Parathyroid adenoma (tissue), 2 donors: ENCODE results near the gene LIPC.

Source experiments
- H2AFZ ChIP-seq: fragments of 300-600 bp; sonication (generic); one replicate; pipeline ENCODE4 v1.7.0; 2017; ENCODE audit warnings: antibody characterized with exemption, mild to moderate bottlenecking
- H3K27ac ChIP-seq: fragments of 300-600 bp; sonication (generic); one replicate; pipeline ENCODE4 v1.7.0; 2017
- H3K27me3 ChIP-seq: fragments of 300-600 bp; sonication (generic); one replicate; pipeline ENCODE4 v1.7.0; 2017; ENCODE audit warnings: low read length; ENCODE audit not compliant: control insufficient read depth, insufficient read depth
- H3K36me3 ChIP-seq: fragments of 300-600 bp; sonication (generic); one replicate; pipeline ENCODE4 v1.7.0; 2017; ENCODE audit warnings: low read length; ENCODE audit not compliant: control insufficient read depth, insufficient read depth
- H3K4me1 ChIP-seq: fragments of 300-600 bp; sonication (generic); one replicate; pipeline ENCODE4 v1.7.0; 2017; ENCODE audit warnings: control low read depth
- H3K4me2 ChIP-seq: fragments of 300-600 bp; sonication (generic); one replicate; pipeline ENCODE4 v1.7.0; 2017; ENCODE audit warnings: low read length
- H3K4me3 ChIP-seq: fragments of 300-600 bp; sonication (generic); one replicate; pipeline ENCODE4 v1.7.0; 2017; ENCODE audit warnings: low read depth, low read length
- H3K79me2 ChIP-seq: fragments of 300-600 bp; sonication (generic); one replicate; pipeline ENCODE4 v1.7.0; 2017; ENCODE audit warnings: control low read depth
- H3K9ac ChIP-seq: fragments of 300-600 bp; sonication (generic); one replicate; pipeline ENCODE4 v1.7.0; 2017; ENCODE audit warnings: mild to moderate bottlenecking
- H3K9me3 ChIP-seq: fragments of 300-600 bp; sonication (generic); one replicate; pipeline ENCODE4 v1.7.0; 2017; ENCODE audit warnings: low read length; ENCODE audit not compliant: control insufficient read depth
- TF ChIP-seq, protein P1 (sequence below): fragments of 300-600 bp; sonication (generic); IDR thresholded peaks from one replicate; pipeline ENCODE4 v1.7.0; 2017; ENCODE audit warnings: antibody characterized with exemption, mild to moderate bottlenecking
- donor health status: primary hyperparathyroidism.

The LIPC gene

GRCh38 chr15:58549013-58549784, 117.4 kb downstream of the LIPC start:
- no peak overlapping the region for H3K9ac ChIP-seq
- no peak overlapping the region for H3K27ac ChIP-seq

GRCh38 chr15:58549785-58550074, 117.9 kb downstream of the LIPC start:
- Histone ChIP-seq H3K9me3 (no peaks in the 10 kb centered on the region), H2AFZ (no peak overlapping the region), H3K27me3 (no peaks in the 10 kb centered on the region), H3K4me2 (no peak overlapping the region), H3K4me3 (no peak overlapping the region), H3K4me1 (peaks cover 11% of the 10 kb centered on the region), H3K9ac (no peak overlapping the region), H3K79me2 (no peaks in the 10 kb centered on the region), H3K27ac (no peak overlapping the region), H3K36me3 (no peaks in the 10 kb centered on the region)
- TF ChIP-seq, protein P1, sequence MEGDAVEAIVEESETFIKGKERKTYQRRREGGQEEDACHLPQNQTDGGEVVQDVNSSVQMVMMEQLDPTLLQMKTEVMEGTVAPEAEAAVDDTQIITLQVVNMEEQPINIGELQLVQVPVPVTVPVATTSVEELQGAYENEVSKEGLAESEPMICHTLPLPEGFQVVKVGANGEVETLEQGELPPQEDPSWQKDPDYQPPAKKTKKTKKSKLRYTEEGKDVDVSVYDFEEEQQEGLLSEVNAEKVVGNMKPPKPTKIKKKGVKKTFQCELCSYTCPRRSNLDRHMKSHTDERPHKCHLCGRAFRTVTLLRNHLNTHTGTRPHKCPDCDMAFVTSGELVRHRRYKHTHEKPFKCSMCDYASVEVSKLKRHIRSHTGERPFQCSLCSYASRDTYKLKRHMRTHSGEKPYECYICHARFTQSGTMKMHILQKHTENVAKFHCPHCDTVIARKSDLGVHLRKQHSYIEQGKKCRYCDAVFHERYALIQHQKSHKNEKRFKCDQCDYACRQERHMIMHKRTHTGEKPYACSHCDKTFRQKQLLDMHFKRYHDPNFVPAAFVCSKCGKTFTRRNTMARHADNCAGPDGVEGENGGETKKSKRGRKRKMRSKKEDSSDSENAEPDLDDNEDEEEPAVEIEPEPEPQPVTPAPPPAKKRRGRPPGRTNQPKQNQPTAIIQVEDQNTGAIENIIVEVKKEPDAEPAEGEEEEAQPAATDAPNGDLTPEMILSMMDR: no peak

More at GRCh38 chr15:58549013-58549784, 117.4 kb downstream of the LIPC start:
- Histone ChIP-seq H2AFZ (peak overlapping the region; percentile 43), H3K4me2 (no peak overlapping the region), H3K36me3 (no peaks in the 10 kb centered on the region), H3K27me3 (no peaks in the 10 kb centered on the region), H3K79me2 (no peaks in the 10 kb centered on the region), H3K9me3 (no peaks in the 10 kb centered on the region), H3K4me1 (peaks cover 11% of the 10 kb centered on the region), H3K4me3 (no peak overlapping the region)
- TF ChIP-seq, protein P1: no peak

- Histone ChIP-seq H3K4me3 (no peak overlapping the region), H3K9me3 (no peaks in the 10 kb centered on the region), H3K27ac (no peak overlapping the region), H3K4me1 (peaks cover 10% of the 10 kb centered on the region), H3K4me2 (no peak overlapping the region), H3K27me3 (no peaks in the 10 kb centered on the region), H2AFZ (no peak overlapping the region), H3K79me2 (no peaks in the 10 kb centered on the region), H3K9ac (no peak overlapping the region), H3K36me3 (no peaks in the 10 kb centered on the region)
- TF ChIP-seq, protein P1: no peak
Observed at GRCh38 chr15:58551084-58551763, 119.4 kb downstream of the LIPC start.

DNA sequence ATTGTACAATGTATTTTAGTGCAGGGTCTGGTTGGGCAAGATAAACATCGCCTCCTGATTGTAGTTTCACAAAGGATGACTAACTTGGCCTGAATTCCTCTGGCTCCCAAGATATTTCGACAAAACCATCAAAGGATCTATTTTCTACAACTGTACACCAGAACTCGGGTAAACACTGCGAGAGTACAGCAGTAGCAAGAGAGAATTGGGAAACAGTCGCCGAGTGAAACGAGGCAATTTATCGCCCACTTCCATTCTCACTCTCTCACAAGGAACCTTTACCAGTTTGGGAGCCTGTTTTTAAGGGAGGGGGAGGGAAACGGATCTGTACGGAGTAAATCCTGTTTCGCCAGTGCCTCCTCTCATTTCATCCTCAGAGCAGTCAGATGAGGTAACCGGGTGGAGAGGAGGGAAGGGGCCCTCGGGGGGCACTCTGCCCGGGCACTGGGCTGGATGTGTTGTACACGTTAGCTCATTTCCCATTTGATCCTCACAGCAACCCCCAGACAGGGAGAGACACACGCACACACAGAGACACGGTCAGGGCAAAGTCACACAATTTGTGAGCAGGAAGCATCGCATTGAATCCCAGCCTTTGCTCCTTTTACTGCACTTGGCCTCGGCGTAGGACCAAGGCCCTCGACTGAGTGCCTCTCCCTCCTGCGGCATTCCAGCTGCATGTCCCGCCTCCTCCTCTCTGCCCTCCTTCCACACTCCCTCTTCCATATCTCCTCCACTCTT, 120.1 kb downstream of the LIPC start:
- Histone ChIP-seq H3K4me2 (no peak overlapping the region), H3K79me2 (no peaks in the 10 kb centered on the region), H3K4me3 (no peak overlapping the region), H3K27me3 (no peaks in the 10 kb centered on the region), H3K36me3 (no peaks in the 10 kb centered on the region), H3K4me1 (peaks cover 5% of the 10 kb centered on the region), H3K9ac (no peak overlapping the region), H2AFZ (no peak overlapping the region), H3K9me3 (no peaks in the 10 kb centered on the region), H3K27ac (no peak overlapping the region)
- TF ChIP-seq, protein P1: no peak
